ENCODE data around the gene LYST. TPM values are rescaled to one million over a fixed set of nuclear protein-coding genes. Genes with fewer than 3 reads are reported as not detected.

The LYST gene
- total RNA-seq, 4 donors from 2014 or later, result 27.8 to 128 (median 41.3) TPM

GRCh38 chr1:235735621-235736020, 131.1 kb downstream of the LYST start:
- no peak for DNase-seq (ENCODE audit: low spot score)
- no peak for ATAC-seq (ENCODE audit: low FRiP score)
- TF ChIP-seq CTCF (IDR thresholded peaks at IDR 0.05), result no peak

GRCh38 chr1:235734335-235734734, 132.4 kb downstream of the LYST start:
- no peak for TF ChIP-seq CTCF (IDR thresholded peaks at IDR 0.05)
- no peak for DNase-seq (ENCODE audit: low spot score)
- no peak for ATAC-seq (ENCODE audit: low FRiP score)

DNA sequence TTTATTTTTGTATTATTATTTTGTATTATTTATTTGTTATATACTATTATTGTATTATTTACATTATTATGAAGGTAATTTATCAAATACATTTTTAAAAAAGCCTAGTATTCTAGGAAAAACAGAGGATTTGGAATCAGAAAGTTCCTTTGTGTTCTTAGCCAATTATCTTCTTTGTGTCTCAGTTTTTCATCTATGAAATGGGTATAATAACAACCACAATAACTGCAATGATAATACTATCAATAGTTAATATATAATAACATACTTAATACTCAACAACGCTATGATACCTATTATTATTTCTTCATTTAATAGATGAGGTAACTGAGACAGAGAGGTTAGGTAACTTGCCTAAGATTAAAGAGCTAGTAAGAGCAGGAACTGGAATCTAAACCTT, 136.7 kb downstream of the LYST start:
- TF ChIP-seq CTCF (IDR thresholded peaks at IDR 0.05), result no peak
- ATAC-seq (ENCODE audit: low FRiP score), result no peak
- DNase-seq (ENCODE audit: low spot score), result no peak

DNA sequence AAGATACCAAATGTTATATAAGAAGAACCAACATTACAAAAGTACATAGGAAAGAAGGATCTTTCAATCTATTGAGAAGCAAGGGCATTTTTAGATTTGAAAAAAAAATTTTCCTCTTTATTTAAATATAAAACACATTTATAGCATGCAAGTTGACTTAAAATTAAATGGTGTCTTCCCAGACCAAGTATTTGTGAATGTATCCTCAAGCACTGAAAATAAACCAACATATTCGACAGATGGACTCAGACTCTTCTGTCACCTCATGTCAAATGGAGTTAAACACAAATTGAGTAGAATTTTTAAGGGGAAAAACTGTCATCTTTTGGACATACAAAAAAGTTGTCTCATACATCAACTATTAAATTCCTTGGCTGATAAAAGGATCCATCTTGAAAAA, 140.1 kb downstream of the LYST start:
- no peak for ATAC-seq (ENCODE audit: low FRiP score)
- TF ChIP-seq CTCF (IDR thresholded peaks at IDR 0.05), result no peak

DNA sequence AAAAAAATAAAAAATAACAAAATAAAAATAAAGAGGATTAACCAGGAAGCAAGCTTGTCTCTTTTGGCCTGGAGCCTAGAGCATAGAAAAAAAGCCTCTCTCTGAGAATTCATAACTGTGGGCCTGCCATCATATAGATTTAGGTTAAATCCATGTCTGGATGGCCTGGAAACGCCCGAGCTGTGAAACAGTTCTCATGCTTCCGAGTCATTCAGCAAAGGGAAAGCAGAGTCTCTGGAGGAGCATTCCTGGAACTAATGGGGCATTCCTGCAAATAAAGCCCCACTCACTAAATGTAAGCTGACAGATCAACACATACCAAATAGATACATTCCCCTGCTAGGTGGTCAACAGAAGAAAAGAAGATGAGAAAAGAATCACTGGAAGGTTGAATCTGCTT, 141.3 kb downstream of the LYST start:
- ATAC-seq (ENCODE audit: low FRiP score), result no peak
- no peak for TF ChIP-seq CTCF (IDR thresholded peaks at IDR 0.05)
- DNase-seq (ENCODE audit: low spot score), result no peak

More for the DNA sequence above, 140.1 kb downstream of the LYST start:
- DNase-seq (ENCODE audit: low spot score), result no peak

- no peak for TF ChIP-seq CTCF (IDR thresholded peaks at IDR 0.05)
- ATAC-seq (ENCODE audit: low FRiP score) (no peak), DNase-seq (ENCODE audit: low spot score) (no peak)
Measured at GRCh38 chr1:235724730-235725129, 142.0 kb downstream of the LYST start.

- no peak for ATAC-seq (ENCODE audit: low FRiP score)
- TF ChIP-seq CTCF (IDR thresholded peaks at IDR 0.05), result no peak
- no peak for DNase-seq (ENCODE audit: low spot score)
Measured at GRCh38 chr1:235722858-235723257, 143.8 kb downstream of the LYST start.
